HepG2 (cell line): ENCODE data around the gene CSHL1. TPM values are rescaled to one million over a fixed set of nuclear protein-coding genes. Genes with fewer than 3 reads are reported as not detected.

Source experiments
- ATAC-seq: fragments of 200-7000 bp; cut with Tn5 transposase; 3 replicates; pipeline ENCODE4 v1.9.1; 2020; ENCODE audit warnings: mild to moderate bottlenecking, moderate library complexity
- BruUV-seq: library from RNA; stranded (reverse); fragments of 400-500 nt; replicated peaks from 2 replicates; lab custom pipeline; 2021; lab: Mats Ljungman, UMichigan
- CTCF ChIA-PET: fragments of 300-600 bp; formaldehyde crosslinking; extraction: SDS; loops from one replicate; lab custom pipeline; 2021; ENCODE audit warnings: low total read pairs, inconsistent platforms, low intra/inter-chr PET ratio; lab: Yijun Ruan, JAX
- POLR2A ChIA-PET: fragments of 350-600 bp; sonication (Branson Sonifier 250); formaldehyde crosslinking; loops from one replicate; lab custom pipeline; 2020; ENCODE audit warnings: antibody characterized with exemption, inconsistent platforms; lab: Yijun Ruan, JAX
- DNase-seq: peaks from one replicate; pipeline ENCODE4 v3.0.0-alpha.2; 2015; ENCODE audit warnings: low spot score
- FAIRE-seq: peaks from 3 replicates; lab custom pipeline; 2011; peaks lifted over from hg19 to GRCh38; lab: Jason Lieb, UNC
- H2AFZ ChIP-seq: one replicate; pipeline ENCODE4 v1.6.1; 2011; ENCODE audit warnings: low read length, inconsistent platforms
- H3K27ac ChIP-seq: fragments of 300-600 bp; 3 replicates; pipeline ENCODE4 v1.8.0; 2011; ENCODE audit warnings: mixed run types, mild to moderate bottlenecking, mixed read lengths, low read length, inconsistent platforms; ENCODE audit not compliant: insufficient read depth; ENCODE audit errors: extremely low read length
- H3K27me3 ChIP-seq, 2 experiments: fragments of 200-600 bp in 1 of 2; 2 replicates in 1 of 2; 3 replicates in 1 of 2; pipeline versions ENCODE4 v1.6.0 to v1.8.0; 2011; ENCODE audit warnings: low read length in 2 of 2, mild to moderate bottlenecking in 2 of 2, moderate library complexity in 2 of 2, inconsistent platforms in 1 of 2; ENCODE audit not compliant: insufficient read depth in 2 of 2, control insufficient read depth in 1 of 2
- H3K36me3 ChIP-seq, 2 experiments: fragments of 200-600 bp in 1 of 2; replicated peaks in 1 of 2; 2 replicates in 1 of 2; 3 replicates in 1 of 2; pipeline versions ENCODE4 v1.5.1 to v1.8.0; 2011; ENCODE audit warnings: low read length in 2 of 2, inconsistent platforms in 1 of 2; ENCODE audit not compliant: insufficient read depth in 2 of 2, control insufficient read depth in 1 of 2
- H3K4me1 ChIP-seq: 2 replicates; pipeline ENCODE4 v1.5.1; 2012; ENCODE audit warnings: low read length, inconsistent platforms; ENCODE audit not compliant: insufficient read depth
- H3K4me2 ChIP-seq: 2 replicates; pipeline ENCODE4 v1.6.0; 2011; ENCODE audit warnings: low read depth, low read length, inconsistent platforms
- H3K4me3 ChIP-seq, 3 experiments: fragments of 200-600 bp in 1 of 3; sonication (generic), shearing (Covaris generic) in 1 of 3; replicated peaks in 1 of 3; 2 replicates each; pipeline ENCODE4 v1.5.1; 2011 to 2016; ENCODE audit warnings: low read length in 3 of 3, inconsistent platforms in 2 of 3, low read depth in 2 of 3, mild to moderate bottlenecking in 2 of 3, control low read depth in 1 of 3, mixed read lengths in 1 of 3; ENCODE audit not compliant: insufficient read depth in 1 of 3
- H3K79me2 ChIP-seq: one replicate; pipeline ENCODE4 v1.6.1; 2011; ENCODE audit warnings: low read length, inconsistent platforms; ENCODE audit not compliant: insufficient read depth
- H3K9ac ChIP-seq: 2 replicates; pipeline ENCODE4 v1.6.0; 2011; ENCODE audit warnings: mild to moderate bottlenecking, low read depth, low read length, inconsistent platforms; ENCODE audit not compliant: insufficient read depth
- H3K9me3 ChIP-seq: 2 replicates; pipeline ENCODE4 v1.5.1; 2012; ENCODE audit warnings: mild to moderate bottlenecking, low read length
- H4K20me1 ChIP-seq: 2 replicates; pipeline ENCODE4 v1.6.0; 2011; ENCODE audit warnings: inconsistent platforms, mild to moderate bottlenecking, low read length, moderate library complexity; ENCODE audit not compliant: insufficient read depth
- GFI1 ChIP-seq: sonication (generic); formaldehyde crosslinking; IDR thresholded peaks from 2 replicates; pipeline ENCODE4 v1.5.0; 2020; ENCODE audit warnings: missing genetic modification reagents, mild to moderate bottlenecking, borderline replicate concordance
- KMT2A ChIP-seq: sonication (generic); formaldehyde crosslinking; IDR thresholded peaks from 2 replicates; pipeline ENCODE4 v1.4.0; 2020; ENCODE audit warnings: missing genetic modification reagents
- NBN ChIP-seq: fragments of 450-650 bp; conservative IDR thresholded peaks from 2 replicates; pipeline ENCODE4 v1.6.1; 2017
- NFE2 ChIP-seq: sonication (generic); formaldehyde crosslinking; IDR thresholded peaks from 2 replicates; pipeline ENCODE4 v1.4.0; 2020; ENCODE audit warnings: missing genetic modification reagents
- SATB2 ChIP-seq: sonication (generic); formaldehyde crosslinking; IDR thresholded peaks from 2 replicates; pipeline ENCODE4 v1.5.0; 2020; ENCODE audit warnings: missing genetic modification reagents
- STAT5B ChIP-seq: sonication (generic); formaldehyde crosslinking; IDR thresholded peaks from 2 replicates; pipeline ENCODE4 v1.4.0; 2020; ENCODE audit warnings: missing genetic modification reagents
- TFE3 ChIP-seq: IDR thresholded peaks from 2 replicates; pipeline ENCODE4 v1.6.1; 2016
- THAP9 ChIP-seq: sonication (generic); formaldehyde crosslinking; IDR thresholded peaks from 2 replicates; pipeline ENCODE4; 2020; ENCODE audit warnings: missing genetic modification reagents, mild to moderate bottlenecking, borderline replicate concordance
- ZFP36 ChIP-seq: fragments of 150-350 bp; IDR thresholded peaks from 2 replicates; pipeline ENCODE4 v1.6.1; 2018; ENCODE audit warnings: borderline replicate concordance, low read length, low read depth; ENCODE audit not compliant: partially characterized antibody
- ZKSCAN1 ChIP-seq: fragments of 150-350 bp; IDR thresholded peaks from 2 replicates; pipeline ENCODE4 v1.6.1; 2014; ENCODE audit warnings: low read length
- ZNF121 ChIP-seq: sonication (generic); formaldehyde crosslinking; IDR thresholded peaks from 2 replicates; pipeline ENCODE4 v1.5.0; 2020; ENCODE audit warnings: mild to moderate bottlenecking, missing genetic modification reagents
- ZNF225 ChIP-seq: sonication (generic); formaldehyde crosslinking; IDR thresholded peaks from 2 replicates; pipeline ENCODE4 v1.4.0; 2020; ENCODE audit warnings: mild to moderate bottlenecking, missing genetic modification reagents
- ZNF333 ChIP-seq: sonication (generic); formaldehyde crosslinking; IDR thresholded peaks from 2 replicates; pipeline ENCODE4 v1.4.0; 2020; ENCODE audit warnings: mild to moderate bottlenecking, missing genetic modification reagents, borderline replicate concordance
- ZNF740 ChIP-seq: sonication (generic); formaldehyde crosslinking; IDR thresholded peaks from 2 replicates; pipeline ENCODE4 v1.4.0; 2020; ENCODE audit warnings: missing genetic modification reagents
- ZNF788 ChIP-seq: sonication (generic); formaldehyde crosslinking; IDR thresholded peaks from 2 replicates; pipeline ENCODE4 v1.5.0; 2020; ENCODE audit warnings: mild to moderate bottlenecking, missing genetic modification reagents, borderline replicate concordance
- WGBS: methylation state at CpG from one replicate; pipeline ENCODE4 v1.1.6; 2017; ENCODE audit warnings: low lambda C conversion rate; 5-methylcytosine and 5-hydroxymethylcytosine counted together
- in situ Hi-C: cut with HindIII; loops from 2 replicates; pipeline ENCODE4 v1.10.0; 2017; ENCODE audit warnings: low pct_unique_long_range_greater_than_20kb; ENCODE audit not compliant: extremely low pct_ligation_motif_present
- intact Hi-C: fragments of 100-400 bp; cut with micrococcal nuclease; formaldehyde crosslinking; loops from one replicate; pipeline ENCODE4 v1.10.0; 2022; ENCODE audit not compliant: unreplicated experiment
- polyA plus RNA-seq, 8 experiments: library from polyadenylated mRNA; depleted of rRNA in 3 of 8; stranded (reverse) in 7 of 8; unstranded in 1 of 8; fragments of >200 nt; fragmentation: Illumina TruSeq in 4 of 8; extraction: Trizol in 4 of 8; gene quantifications; 2 replicates each; pipeline versions ENCODE4 v1.2.1 to v1.2.3, GENCODE V29; 2011 to 2016; ENCODE audit warnings: low read depth in 4 of 8, missing spikeins in 1 of 8, mixed read lengths in 1 of 8; ENCODE audit not compliant: insufficient read depth in 1 of 8
- total RNA-seq, 5 experiments: library from RNA; depleted of rRNA; stranded (reverse); fragments of >200 nt; fragmentation: Illumina TruSeq; extraction: Trizol; gene quantifications; 2 replicates each; pipeline ENCODE4 v1.2.3, GENCODE V29; 2016; ENCODE audit warnings: low read depth in 1 of 5
- TF ChIP-seq, protein P1 (sequence below): sonication (generic); formaldehyde crosslinking; IDR thresholded peaks from 2 replicates; pipeline ENCODE4 v1.4.0; 2020; ENCODE audit warnings: missing genetic modification reagents
- TF ChIP-seq, protein P2 (sequence below): sonication (generic); formaldehyde crosslinking; conservative IDR thresholded peaks from 2 replicates; pipeline ENCODE4 v1.4.0; 2020; ENCODE audit warnings: missing genetic modification reagents

CSHL1 gene
- total and polyA plus RNA-seq, 2 of the 13 experiments (the other 11 are each of a cell fraction or from before 2014, with no cell fraction given), result not detected

- no TSS peak for BruUV-seq
- no peak overlapping the region for H3K27ac ChIP-seq
- no peak overlapping the region for H3K9ac ChIP-seq
- TF ChIP-seq THAP9, result no peak
- TF ChIP-seq, protein P1, sequence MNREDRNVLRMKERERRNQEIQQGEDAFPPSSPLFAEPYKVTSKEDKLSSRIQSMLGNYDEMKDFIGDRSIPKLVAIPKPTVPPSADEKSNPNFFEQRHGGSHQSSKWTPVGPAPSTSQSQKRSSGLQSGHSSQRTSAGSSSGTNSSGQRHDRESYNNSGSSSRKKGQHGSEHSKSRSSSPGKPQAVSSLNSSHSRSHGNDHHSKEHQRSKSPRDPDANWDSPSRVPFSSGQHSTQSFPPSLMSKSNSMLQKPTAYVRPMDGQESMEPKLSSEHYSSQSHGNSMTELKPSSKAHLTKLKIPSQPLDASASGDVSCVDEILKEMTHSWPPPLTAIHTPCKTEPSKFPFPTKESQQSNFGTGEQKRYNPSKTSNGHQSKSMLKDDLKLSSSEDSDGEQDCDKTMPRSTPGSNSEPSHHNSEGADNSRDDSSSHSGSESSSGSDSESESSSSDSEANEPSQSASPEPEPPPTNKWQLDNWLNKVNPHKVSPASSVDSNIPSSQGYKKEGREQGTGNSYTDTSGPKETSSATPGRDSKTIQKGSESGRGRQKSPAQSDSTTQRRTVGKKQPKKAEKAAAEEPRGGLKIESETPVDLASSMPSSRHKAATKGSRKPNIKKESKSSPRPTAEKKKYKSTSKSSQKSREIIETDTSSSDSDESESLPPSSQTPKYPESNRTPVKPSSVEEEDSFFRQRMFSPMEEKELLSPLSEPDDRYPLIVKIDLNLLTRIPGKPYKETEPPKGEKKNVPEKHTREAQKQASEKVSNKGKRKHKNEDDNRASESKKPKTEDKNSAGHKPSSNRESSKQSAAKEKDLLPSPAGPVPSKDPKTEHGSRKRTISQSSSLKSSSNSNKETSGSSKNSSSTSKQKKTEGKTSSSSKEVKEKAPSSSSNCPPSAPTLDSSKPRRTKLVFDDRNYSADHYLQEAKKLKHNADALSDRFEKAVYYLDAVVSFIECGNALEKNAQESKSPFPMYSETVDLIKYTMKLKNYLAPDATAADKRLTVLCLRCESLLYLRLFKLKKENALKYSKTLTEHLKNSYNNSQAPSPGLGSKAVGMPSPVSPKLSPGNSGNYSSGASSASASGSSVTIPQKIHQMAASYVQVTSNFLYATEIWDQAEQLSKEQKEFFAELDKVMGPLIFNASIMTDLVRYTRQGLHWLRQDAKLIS (CRISPR knock-in tag), result no peak
- no peak for TF ChIP-seq STAT5B (CRISPR knock-in tag)
- no peak for TF ChIP-seq TFE3
- TF ChIP-seq ZNF225, result no peak
- no peak for TF ChIP-seq NFE2 (CRISPR knock-in tag)
- no peak for TF ChIP-seq SATB2
- TF ChIP-seq KMT2A, result no peak
- TF ChIP-seq NBN, result no peak
- TF ChIP-seq ZNF788 (CRISPR knock-in tag), result no peak
- TF ChIP-seq GFI1 (CRISPR knock-in tag), result no peak
- no peak for TF ChIP-seq ZNF121 (CRISPR knock-in tag)
- no peak for TF ChIP-seq ZNF333 (CRISPR knock-in tag)
- TF ChIP-seq ZFP36, result no peak
- TF ChIP-seq, protein P2, sequence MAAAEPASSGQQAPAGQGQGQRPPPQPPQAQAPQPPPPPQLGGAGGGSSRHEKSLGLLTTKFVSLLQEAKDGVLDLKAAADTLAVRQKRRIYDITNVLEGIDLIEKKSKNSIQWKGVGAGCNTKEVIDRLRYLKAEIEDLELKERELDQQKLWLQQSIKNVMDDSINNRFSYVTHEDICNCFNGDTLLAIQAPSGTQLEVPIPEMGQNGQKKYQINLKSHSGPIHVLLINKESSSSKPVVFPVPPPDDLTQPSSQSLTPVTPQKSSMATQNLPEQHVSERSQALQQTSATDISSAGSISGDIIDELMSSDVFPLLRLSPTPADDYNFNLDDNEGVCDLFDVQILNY (CRISPR knock-in tag), result no peak
- no peak for TF ChIP-seq ZKSCAN1
- no peak for TF ChIP-seq ZNF740 (CRISPR knock-in tag)
- TF ChIP-seq, all 625 proteins: peak for 0
- POLR2A ChIA-PET, result no interaction called here
- Histone ChIP-seq H3K4me1 (peaks cover 26% of the 10 kb centered on the region), H3K4me2 (no peak overlapping the region), H3K4me3 (no peak overlapping the region), H3K36me3 (no peaks in the 10 kb centered on the region), H2AFZ (no peak overlapping the region), H3K27me3 (peaks cover 24 to 52% of the 10 kb centered on the region in 2 experiments; a peak in 4 of 5 replicates), H3K79me2 (no peaks in the 10 kb centered on the region), H3K9me3 (no peaks in the 10 kb centered on the region), H4K20me1 (no peaks in the 10 kb centered on the region)
- ATAC-seq (no peak), FAIRE-seq (no peak), DNase-seq (no peak)
- intact Hi-C loops, result no loop called here
- in situ Hi-C loops, result loop anchor here (5.0 kb wide), 1 partner anchor 36 kb away; the partner anchor contains the start of gene CSHL1
- 20% methylated on average over 3 of the region's 9 CpGs for WGBS
- CTCF ChIA-PET, result interaction anchor here (3.4 kb wide), 1 partner anchor 29 kb away, joined by 25 read pairs; the partner anchor contains the start of gene GH1
These were observed 37.5 kb upstream of the CSHL1 start for GRCh38 chr17:63948521-63948920.
